ENCODE measurements around the gene SASH3.
A peak's percentile ranks its signal among the peaks of the same experiment; 100 is the strongest.

Gene SASH3

DNA sequence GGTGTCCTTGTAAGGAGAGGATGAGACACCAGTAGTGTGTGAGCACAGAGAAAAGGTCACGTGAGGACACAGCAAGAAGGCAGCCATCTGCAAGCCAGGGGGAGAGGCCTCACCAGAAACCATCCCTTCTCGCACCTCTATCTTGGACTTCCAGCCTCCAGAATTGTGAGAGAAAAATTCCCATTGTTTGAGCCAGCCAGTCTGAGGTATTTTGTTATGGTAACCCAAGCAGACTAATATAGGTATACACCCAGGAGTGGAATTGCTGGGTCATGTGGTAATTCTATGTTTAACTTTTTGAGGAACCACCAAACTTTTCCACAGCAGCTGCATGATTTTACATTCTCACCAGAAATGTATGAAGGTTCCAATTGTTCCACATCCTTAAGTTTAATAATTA lies 38.4 kb downstream of the SASH3 start:
- DNase-seq, result no peak

- DNase-seq, result no peak
These were observed 43.4 kb downstream of the SASH3 start for GRCh38 chrX:129823115-129823514.

- no peak for DNase-seq
These were observed 43.8 kb downstream of the SASH3 start for GRCh38 chrX:129823522-129823921.

DNA sequence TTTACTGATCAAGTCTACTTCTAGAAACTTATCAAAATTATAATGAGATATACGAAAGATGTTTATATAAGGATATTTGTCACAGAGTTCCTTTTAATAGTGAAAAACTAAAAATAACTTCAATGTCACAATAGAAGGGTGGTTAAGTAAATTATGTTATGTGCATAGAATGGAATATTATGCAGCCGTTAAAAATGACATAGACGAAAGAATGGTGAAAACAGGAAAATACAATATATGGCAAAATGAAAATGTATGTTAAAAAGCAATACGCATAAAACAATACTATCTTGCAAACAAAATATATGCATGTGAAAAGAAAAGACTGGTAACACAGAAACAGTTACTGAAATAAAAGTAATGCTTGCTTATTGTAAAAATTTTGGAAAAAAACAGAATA lies 44.9 kb downstream of the SASH3 start:
- no peak for DNase-seq

GRCh38 chrX:129825746-129826505 lies 46.2 kb downstream of the SASH3 start:
- DNase-seq, result no peak

DNA sequence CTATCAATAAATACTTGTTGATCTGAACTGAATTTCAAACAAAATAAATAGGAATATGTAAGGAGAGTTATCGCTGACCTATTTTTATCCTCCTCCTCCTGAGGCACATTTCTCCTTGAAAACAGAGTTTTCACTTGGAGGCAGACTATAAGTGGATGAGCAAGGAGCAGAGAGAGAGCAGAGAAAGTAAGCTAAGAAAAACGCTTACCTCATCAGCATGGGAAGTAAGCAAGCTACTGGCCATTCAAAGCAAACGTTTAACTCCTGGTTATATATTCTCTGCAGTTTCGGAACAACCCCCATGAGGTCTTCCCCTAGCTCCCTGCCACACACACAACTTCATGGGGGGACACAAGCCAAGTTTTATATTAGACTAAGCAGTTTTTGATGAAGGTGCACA lies 50.7 kb downstream of the SASH3 start:
- no peak for DNase-seq

- no peak for DNase-seq
These were observed 51.5 kb downstream of the SASH3 start for GRCh38 chrX:129831091-129831885.

DNA sequence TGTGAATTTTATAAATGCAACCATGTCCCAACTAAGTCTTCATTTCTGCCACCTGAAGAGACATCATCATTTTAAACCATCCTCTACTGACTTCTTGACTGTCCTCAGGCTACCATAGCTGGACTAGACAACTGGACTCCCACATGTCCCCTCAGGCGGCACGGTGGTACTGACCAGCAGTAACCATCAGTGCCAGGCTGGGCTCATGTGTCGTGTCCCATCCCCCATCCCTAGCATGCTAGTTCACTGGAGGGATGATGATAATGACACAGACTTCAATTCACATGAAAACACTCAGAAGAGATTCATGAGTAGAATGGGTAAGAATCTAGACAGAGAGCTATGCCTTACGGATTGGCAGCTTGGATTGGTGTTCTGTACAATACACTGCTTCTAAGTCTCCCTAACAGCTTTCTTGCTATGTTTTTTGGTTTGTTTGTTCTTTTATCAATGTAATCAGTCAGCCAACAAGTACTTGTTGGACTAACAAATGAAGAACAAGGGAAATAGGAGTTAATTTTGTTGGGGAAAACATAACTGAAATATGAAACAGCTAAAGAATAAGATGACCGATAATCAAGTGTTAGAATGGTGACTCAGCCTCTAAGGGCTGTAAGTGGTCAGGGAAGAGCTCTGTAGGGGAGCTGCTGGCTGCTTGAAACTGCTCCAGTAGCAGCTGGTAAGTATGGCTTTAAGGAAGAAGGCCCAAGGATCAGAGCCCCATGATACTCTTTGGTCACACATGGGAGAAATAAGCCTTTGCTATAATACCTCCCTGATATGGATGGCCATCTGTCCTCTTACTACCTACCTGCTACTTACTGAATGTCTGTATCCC lies 53.6 kb downstream of the SASH3 start:
- no peak for DNase-seq

DNA sequence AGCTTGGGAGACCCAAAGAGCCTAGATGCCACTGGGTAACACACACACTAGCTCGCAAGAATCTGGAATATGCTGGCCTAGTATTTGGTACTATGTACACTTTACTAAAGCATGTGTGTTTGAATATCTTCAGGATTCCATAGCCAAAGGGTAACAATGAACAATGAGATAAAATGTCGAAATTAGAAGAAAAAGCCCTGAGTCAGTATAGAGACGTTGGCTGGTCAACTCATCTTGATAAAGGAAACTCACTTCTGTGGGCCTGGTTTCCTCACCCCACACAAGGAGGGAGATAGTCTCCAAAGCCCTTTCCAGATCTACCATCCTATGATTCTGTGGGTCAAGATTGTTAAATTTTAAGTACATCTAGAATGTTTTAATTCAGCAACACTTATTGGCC lies 57.1 kb downstream of the SASH3 start:
- DNase-seq, result no peak

GRCh38 chrX:129840344-129840743 lies 60.6 kb downstream of the SASH3 start:
- DNase-seq, result no peak

DNA sequence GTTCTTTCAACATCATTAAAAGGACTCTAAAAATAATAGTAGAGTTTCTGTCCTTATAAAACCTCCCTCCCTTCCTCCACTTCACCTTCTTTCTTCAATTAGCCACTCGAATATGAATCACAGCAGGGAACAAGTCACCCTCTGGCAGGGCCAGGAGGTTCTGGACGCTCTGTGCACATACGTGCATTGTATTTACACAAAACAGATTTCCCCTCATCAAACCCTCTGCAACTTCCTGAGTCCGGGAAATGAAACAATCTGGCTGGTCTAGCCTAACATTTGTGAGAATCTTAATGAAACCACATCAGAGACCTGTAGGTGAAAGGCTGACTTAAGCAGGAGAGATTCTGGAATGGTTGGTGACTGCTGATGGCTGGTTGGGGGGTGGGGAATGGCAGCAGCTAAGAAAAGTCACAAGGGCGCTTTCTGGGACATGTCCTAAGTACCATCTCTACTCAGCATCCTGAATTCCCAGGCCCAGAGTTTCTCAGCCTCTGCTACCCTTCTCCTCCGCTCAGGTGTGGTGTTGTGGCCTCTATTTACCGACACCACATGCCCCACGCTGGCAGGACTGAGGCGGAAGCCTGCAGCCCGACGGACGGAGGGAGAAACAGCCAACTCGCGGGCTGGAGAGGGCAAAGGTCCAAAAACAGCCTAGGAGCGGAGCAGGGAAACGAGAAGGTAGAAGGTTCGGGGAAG lies 62.9 kb downstream of the SASH3 start:
- DNase-seq, result no peak

GRCh38 chrX:129843209-129843458 lies 63.4 kb downstream of the SASH3 start:
- no peak for DNase-seq

- peak; percentile 58 for DNase-seq
These were observed 63.9 kb downstream of the SASH3 start, which contains the start of gene ZDHHC9 for GRCh38 chrX:129843459-129844306. Gene ZDHHC9 (minus strand): TSS chrX:129843886. CDS start chrX:129841945, 1,941 bp downstream.

All from amniotic stem cell (primary cell).